GM18508 (cell line): ENCODE measurements around the gene ZNF654.
"Not testable (repeated sequence)": the region's sequence is repeated elsewhere in the genome, so short reads cannot be mapped to it uniquely, and the experiment has no call there.

Source experiments
- ATAC-seq: cut with Tn5 transposase; IDR thresholded peaks from one replicate; pipeline ENCODE4 v1.9.1; 2021; ENCODE audit warnings: moderate number of reproducible peaks; ENCODE audit not compliant: insufficient read depth, unreplicated experiment

The ZNF654 gene

GRCh38 chr3:88133711-88134263, 74.7 kb downstream of the ZNF654 start:
- no peak for ATAC-seq

- ATAC-seq: no peak
These were observed 78.8 kb downstream of the ZNF654 start for GRCh38 chr3:88137836-88138235.

- peak; percentile 13 for ATAC-seq
These were observed 82.5 kb downstream of the ZNF654 start for GRCh38 chr3:88141458-88142083.

DNA sequence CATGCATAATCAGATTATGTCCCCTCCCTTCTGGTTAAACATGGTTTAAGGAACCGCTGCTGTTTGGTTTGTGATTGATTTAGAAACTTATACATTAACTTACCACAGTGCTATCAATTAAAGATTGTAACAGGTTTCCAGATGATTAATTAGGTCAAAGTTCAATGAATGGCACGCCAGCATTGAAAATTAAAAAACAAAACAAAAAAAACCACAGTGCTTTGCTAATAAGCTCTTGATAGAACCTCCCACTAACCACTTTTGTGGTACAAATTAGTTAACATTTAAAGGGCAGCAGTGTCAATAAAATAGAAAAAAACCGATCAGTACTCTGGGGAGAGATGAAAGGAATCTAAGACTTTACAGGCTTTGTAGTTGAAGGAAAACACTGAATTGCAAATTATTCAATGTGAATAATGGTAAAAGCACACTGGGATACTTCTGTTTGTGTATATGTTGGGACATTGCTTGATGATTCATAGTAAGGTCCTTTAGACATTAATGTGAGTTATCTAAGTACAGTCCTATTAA, 83.1 kb downstream of the ZNF654 start:
- ATAC-seq: peak; percentile 52

DNA sequence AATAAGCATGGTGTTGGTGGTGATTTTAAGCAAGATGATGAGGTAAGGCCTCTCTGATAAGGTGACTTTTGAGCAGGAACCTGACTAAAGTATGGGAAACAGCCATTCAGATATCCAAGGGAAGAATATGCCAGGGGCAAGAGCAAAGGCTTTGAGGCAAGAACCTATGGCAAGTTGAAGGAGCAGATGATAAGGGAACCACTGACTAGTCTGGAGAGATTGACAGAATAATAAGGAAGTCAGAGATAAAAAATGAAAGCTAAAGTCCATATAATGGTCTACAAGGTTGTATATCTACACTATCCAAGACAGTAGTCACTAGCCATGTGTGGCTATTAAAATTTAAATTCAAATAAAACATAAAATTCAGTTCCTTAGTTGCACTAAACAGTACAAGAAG, 88.2 kb downstream of the ZNF654 start:
- ATAC-seq: no peak

DNA sequence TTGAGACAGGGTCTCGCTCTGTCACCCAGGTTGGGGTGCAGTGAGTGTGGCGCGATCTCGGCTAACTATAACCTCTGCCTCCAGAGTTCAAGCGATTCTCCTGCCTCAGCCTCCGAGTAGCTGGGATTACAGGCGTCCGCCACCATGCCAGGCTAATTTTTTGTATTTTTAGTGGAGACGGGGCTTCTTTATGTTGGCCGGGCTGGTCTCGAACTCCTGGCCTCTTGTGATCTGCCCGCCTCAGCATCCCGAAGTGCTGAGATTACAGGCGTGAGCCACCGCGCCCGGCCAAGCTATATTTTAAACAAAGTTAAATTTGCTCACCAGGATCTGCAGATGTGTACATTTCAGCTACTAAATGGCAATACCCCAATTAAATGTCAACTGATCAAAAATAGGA, 89.6 kb downstream of the ZNF654 start:
- ATAC-seq: no peak

DNA sequence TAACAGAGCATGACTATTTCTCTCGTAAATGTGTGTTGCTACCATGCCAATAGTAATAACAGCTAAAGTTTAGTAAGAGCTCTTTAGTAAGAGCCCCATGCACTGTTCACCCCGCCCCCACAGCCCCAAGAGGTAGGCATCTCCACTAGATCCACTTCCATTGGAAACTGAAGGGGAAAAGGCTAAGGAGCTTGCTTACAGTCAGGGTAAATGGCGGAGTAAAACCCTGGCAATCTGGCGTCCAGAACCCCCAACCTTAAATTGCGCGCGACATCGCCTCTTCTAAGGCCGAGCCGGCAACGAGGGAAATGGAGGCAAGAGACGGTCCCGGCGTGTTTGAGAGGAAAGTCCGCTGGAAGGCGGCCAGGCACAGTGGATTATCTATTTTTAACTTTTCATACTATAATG, 90.0 kb downstream of the ZNF654 start:
- ATAC-seq: peak; percentile 11

- ATAC-seq: peak; percentile 56
These were observed 90.7 kb downstream of the ZNF654 start, which contains the start of gene C3orf38 for GRCh38 chr3:88149509-88150362. TSS of gene C3orf38 (plus strand) at chr3:88149959. CDS start at chr3:88150053, 94 bp downstream.

- ATAC-seq: peak; percentile 16
These were observed 91.3 kb downstream of the ZNF654 start for GRCh38 chr3:88150371-88150770.

- ATAC-seq: no peak
These were observed 91.8 kb downstream of the ZNF654 start for GRCh38 chr3:88150806-88151205.

- ATAC-seq: peak; percentile 29
These were observed 92.3 kb downstream of the ZNF654 start for GRCh38 chr3:88151358-88151757.

DNA sequence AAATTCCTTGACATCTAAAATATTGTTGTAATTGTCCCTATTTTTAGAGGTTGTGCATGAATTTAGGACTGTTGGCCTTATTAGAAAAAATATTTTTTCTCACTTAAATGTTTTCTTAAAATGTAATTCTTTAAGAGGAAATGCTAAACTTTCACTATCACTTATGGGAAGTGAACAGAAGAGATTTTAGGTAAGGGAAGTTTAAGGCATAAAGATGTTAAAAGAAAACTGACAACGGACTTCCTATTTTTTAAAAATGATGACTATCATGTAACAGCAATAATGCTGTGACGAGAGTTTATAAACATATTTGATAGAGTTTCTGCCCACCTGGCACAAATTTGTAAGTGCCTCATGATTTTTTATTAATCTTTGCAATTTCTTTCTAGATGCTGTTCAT, 93.8 kb downstream of the ZNF654 start:
- no peak for ATAC-seq

DNA sequence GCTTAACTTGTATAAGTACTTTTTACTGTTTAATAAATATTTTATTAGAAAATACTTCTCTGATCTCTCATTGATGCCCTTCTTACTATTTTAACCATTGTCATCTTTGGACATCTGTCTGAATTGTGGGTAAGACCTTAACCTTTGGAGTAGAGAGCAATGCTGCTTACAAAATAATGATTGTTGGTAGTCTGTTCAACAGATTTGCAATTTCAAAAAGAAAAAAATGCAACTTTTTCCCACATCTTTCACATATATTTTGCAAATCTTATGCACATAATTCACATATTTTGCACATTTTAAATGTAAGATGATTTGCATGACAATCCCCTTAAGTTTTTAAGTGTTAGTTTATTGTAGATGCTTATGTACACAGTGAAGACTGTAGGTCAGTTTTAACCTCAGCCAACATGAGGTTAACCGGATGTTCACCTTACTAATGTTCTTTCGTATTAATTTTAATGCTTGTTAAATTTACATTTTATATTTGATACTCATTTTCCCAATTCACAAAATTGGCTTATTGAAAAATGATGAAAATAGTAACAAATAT, 107.4 kb downstream of the ZNF654 start:
- ATAC-seq: no peak

DNA sequence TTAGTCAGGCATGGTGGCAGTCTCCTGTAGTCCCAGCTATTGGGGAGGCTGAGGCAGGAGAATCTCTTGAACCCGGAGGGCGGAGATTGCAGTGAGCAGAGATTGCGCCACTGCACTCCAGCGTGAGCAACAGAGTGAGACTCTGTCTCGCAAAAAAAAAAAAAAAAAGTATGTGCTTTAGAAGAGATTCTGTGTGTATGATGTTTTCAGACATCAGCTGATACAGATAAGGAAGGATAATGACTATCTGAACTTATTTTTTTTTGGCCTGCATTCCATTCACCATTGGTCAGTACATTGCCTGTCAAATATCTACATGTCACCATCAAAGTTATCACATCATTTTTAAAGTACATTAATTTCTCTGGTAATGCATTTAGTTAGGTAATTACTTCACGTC, 108.1 kb downstream of the ZNF654 start:
- no peak for ATAC-seq

DNA sequence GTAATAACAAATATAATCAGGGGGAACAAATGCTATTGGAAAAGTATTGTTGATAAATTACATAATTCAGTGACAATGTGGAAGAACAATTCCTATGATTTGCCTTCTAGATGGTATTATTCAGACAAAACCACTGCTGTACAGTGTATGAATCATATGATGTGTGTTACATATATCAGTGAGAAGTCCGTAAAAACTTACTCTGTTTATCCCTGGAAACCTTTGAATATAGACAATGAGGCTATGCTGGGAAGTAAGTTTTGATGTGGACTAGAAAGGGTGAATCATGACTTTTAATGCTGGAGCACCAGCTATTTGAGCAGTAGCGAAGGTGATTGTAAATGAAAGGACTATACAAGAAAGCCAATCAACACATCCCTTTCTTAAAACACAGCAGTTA, 108.6 kb downstream of the ZNF654 start:
- ATAC-seq: no peak

DNA sequence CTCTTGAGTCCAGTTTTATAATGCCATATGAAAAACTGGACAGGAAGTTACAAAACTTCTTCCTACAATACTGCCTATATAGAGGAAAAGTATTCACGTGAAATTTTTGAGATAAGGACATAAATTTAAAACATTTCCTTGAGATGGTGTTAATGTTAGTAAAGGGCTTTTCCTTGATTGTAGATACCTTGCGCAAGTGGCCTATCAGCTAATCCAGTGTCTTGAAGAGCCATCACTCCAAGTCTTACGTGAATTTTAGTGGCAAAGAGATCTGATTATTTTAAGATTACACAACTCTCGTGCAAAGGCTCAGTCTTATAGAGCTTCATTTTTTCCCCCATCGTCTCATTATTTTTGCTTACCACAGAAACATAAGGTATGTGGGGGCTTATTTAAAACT, 109.1 kb downstream of the ZNF654 start:
- no peak for ATAC-seq

GRCh38 chr3:88180398-88180999, 121.4 kb downstream of the ZNF654 start:
- ATAC-seq: peak; percentile 84

- ATAC-seq: not testable (repeated sequence)
These were observed 123.3 kb downstream of the ZNF654 start for GRCh38 chr3:88182165-88182918.

- ATAC-seq: no peak
These were observed 129.4 kb downstream of the ZNF654 start for GRCh38 chr3:88188436-88188835.

- peak; percentile 96 for ATAC-seq
These were observed 130.3 kb downstream of the ZNF654 start for GRCh38 chr3:88189361-88189810.
